Activated T-helper 17 cell treated with anti-CD3 and anti-CD28 coated beads, Interleukin-2, amount 50 U/mL, for 72 hours (primary cell): Measurements from ENCODE around the gene CDC14B. TPM values are rescaled to one million over a fixed set of nuclear protein-coding genes. Genes with fewer than 3 reads are reported as not detected.

Source experiments
- ATAC-seq: fragments of 150-1000 bp; cut with Tn5 transposase; replicated peaks from 2 replicates; pipeline ENCODE4 v1.10.0; 2021; ENCODE audit warnings: mild to moderate bottlenecking, moderate library complexity
- H3K27ac Mint-ChIP-seq: one replicate; pipeline ENCODE4 v1.8.0; 2022; ENCODE audit warnings: mixed read lengths
- H3K27me3 Mint-ChIP-seq: one replicate; pipeline ENCODE4 v1.8.0; 2022; ENCODE audit warnings: mixed read lengths
- H3K36me3 Mint-ChIP-seq: one replicate; pipeline ENCODE4 v1.8.0; 2022; ENCODE audit warnings: low read depth, mild to moderate bottlenecking, mixed read lengths
- H3K4me1 Mint-ChIP-seq: one replicate; pipeline ENCODE4 v1.8.0; 2022; ENCODE audit warnings: mixed read lengths
- H3K4me3 Mint-ChIP-seq: one replicate; pipeline ENCODE4 v1.8.0; 2022; ENCODE audit warnings: mild to moderate bottlenecking, mixed read lengths
- H3K9me3 Mint-ChIP-seq: one replicate; pipeline ENCODE4 v1.8.0; 2022; ENCODE audit warnings: mixed read lengths
- total RNA-seq, 2 donors: library from RNA; stranded (reverse); gene quantifications; one replicate each; pipeline ENCODE4 v1.2.3, GENCODE V29; 2022

CDC14B gene
- total RNA-seq, 2 donors from 2014 or later = 2.4 to 6.5 TPM

GRCh38 chr9:96502539-96503373, 116.9 kb downstream of the CDC14B start:
- peaks cover 5% of the 10 kb centered on the region for H3K4me1 Mint-ChIP-seq

GRCh38 chr9:96501633-96502538, 117.8 kb downstream of the CDC14B start:
- H3K27me3 Mint-ChIP-seq = no peaks in the 10 kb centered on the region
- no peak for ATAC-seq
- no peak overlapping the region for H3K4me3 Mint-ChIP-seq
- no peaks in the 10 kb centered on the region for H3K9me3 Mint-ChIP-seq
- H3K27ac Mint-ChIP-seq = peak overlapping the region; percentile 60
- peaks cover 5% of the 10 kb centered on the region for H3K4me1 Mint-ChIP-seq
- H3K36me3 Mint-ChIP-seq = peaks cover 12% of the 10 kb centered on the region

More at GRCh38 chr9:96502539-96503373, 116.9 kb downstream of the CDC14B start:
- H3K4me3 Mint-ChIP-seq = no peak overlapping the region
- no peaks in the 10 kb centered on the region for H3K9me3 Mint-ChIP-seq
- no peaks in the 10 kb centered on the region for H3K27me3 Mint-ChIP-seq
- H3K27ac Mint-ChIP-seq = no peak overlapping the region
- peaks cover 12% of the 10 kb centered on the region for H3K36me3 Mint-ChIP-seq
- no peak for ATAC-seq

- no peak for ATAC-seq
- Mint-ChIP-seq H3K27ac (peak overlapping the region; percentile 60), H3K27me3 (no peaks in the 10 kb centered on the region), H3K4me1 (peaks cover 5% of the 10 kb centered on the region), H3K4me3 (no peak overlapping the region), H3K36me3 (peaks cover 12% of the 10 kb centered on the region), H3K9me3 (no peaks in the 10 kb centered on the region)
These were observed 118.7 kb downstream of the CDC14B start for GRCh38 chr9:96500696-96501632.

- no peaks in the 10 kb centered on the region for H3K27me3 Mint-ChIP-seq
- no peak overlapping the region for H3K4me3 Mint-ChIP-seq
- no peak overlapping the region for H3K27ac Mint-ChIP-seq
- peaks cover 9% of the 10 kb centered on the region for H3K36me3 Mint-ChIP-seq
- ATAC-seq = no peak
- no peaks in the 10 kb centered on the region for H3K9me3 Mint-ChIP-seq
- H3K4me1 Mint-ChIP-seq = peaks cover 5% of the 10 kb centered on the region
These were observed 120.4 kb downstream of the CDC14B start for GRCh38 chr9:96499257-96499656.

GRCh38 chr9:96498796-96499195, 120.8 kb downstream of the CDC14B start:
- Mint-ChIP-seq H3K27ac (no peak overlapping the region), H3K9me3 (no peaks in the 10 kb centered on the region), H3K4me3 (no peak overlapping the region), H3K27me3 (no peaks in the 10 kb centered on the region), H3K36me3 (peaks cover 5% of the 10 kb centered on the region), H3K4me1 (peaks cover 5% of the 10 kb centered on the region)
- no peak for ATAC-seq

GRCh38 chr9:96497117-96497399, 122.6 kb downstream of the CDC14B start:
- Mint-ChIP-seq H3K27ac (no peak overlapping the region), H3K4me1 (peaks cover 5% of the 10 kb centered on the region), H3K36me3 (no peaks in the 10 kb centered on the region), H3K4me3 (no peak overlapping the region), H3K27me3 (no peaks in the 10 kb centered on the region), H3K9me3 (no peaks in the 10 kb centered on the region)
- ATAC-seq = no peak

- Mint-ChIP-seq H3K4me3 (no peak overlapping the region), H3K27ac (no peak overlapping the region), H3K36me3 (peaks cover 5% of the 10 kb centered on the region), H3K27me3 (no peaks in the 10 kb centered on the region), H3K4me1 (peaks cover 10% of the 10 kb centered on the region), H3K9me3 (no peaks in the 10 kb centered on the region)
- no peak for ATAC-seq
These were observed 123.1 kb downstream of the CDC14B start for GRCh38 chr9:96496368-96497116.

- ATAC-seq = no peak
- Mint-ChIP-seq H3K27ac (no peak overlapping the region), H3K4me3 (no peak overlapping the region)
These were observed 124.3 kb downstream of the CDC14B start for GRCh38 chr9:96495341-96495740.

GRCh38 chr9:96494215-96494800, 125.3 kb downstream of the CDC14B start:
- peaks cover 27% of the 10 kb centered on the region for H3K36me3 Mint-ChIP-seq
- no peak for ATAC-seq
- no peak overlapping the region for H3K4me3 Mint-ChIP-seq
- H3K27ac Mint-ChIP-seq = no peak overlapping the region
- H3K4me1 Mint-ChIP-seq = peaks cover 9% of the 10 kb centered on the region
- H3K27me3 Mint-ChIP-seq = no peaks in the 10 kb centered on the region
- H3K9me3 Mint-ChIP-seq = no peaks in the 10 kb centered on the region

More at GRCh38 chr9:96495341-96495740, 124.3 kb downstream of the CDC14B start:
- Mint-ChIP-seq H3K9me3 (no peaks in the 10 kb centered on the region), H3K27me3 (no peaks in the 10 kb centered on the region), H3K4me1 (peaks cover 9% of the 10 kb centered on the region), H3K36me3 (peaks cover 17% of the 10 kb centered on the region)

- Mint-ChIP-seq H3K4me3 (no peak overlapping the region), H3K9me3 (no peaks in the 10 kb centered on the region), H3K27me3 (no peaks in the 10 kb centered on the region), H3K27ac (no peak overlapping the region), H3K4me1 (peaks cover 9% of the 10 kb centered on the region), H3K36me3 (peaks cover 33% of the 10 kb centered on the region)
- ATAC-seq = no peak
These were observed 125.9 kb downstream of the CDC14B start for GRCh38 chr9:96493757-96494156.

- Mint-ChIP-seq H3K4me3 (no peak overlapping the region), H3K27me3 (no peaks in the 10 kb centered on the region), H3K4me1 (peaks cover 9% of the 10 kb centered on the region), H3K27ac (no peak overlapping the region), H3K36me3 (peaks cover 39% of the 10 kb centered on the region), H3K9me3 (no peaks in the 10 kb centered on the region)
- ATAC-seq = no peak
These were observed 126.6 kb downstream of the CDC14B start for GRCh38 chr9:96492993-96493531.

GRCh38 chr9:96491880-96492525, 127.6 kb downstream of the CDC14B start:
- Mint-ChIP-seq H3K27ac (peak overlapping the region; percentile 75), H3K4me1 (peaks cover 9% of the 10 kb centered on the region), H3K9me3 (no peaks in the 10 kb centered on the region), H3K27me3 (no peaks in the 10 kb centered on the region), H3K36me3 (peaks cover 50% of the 10 kb centered on the region), H3K4me3 (peak overlapping the region; percentile 58)
- ATAC-seq = no peak
